ENCODE data around the gene HSD17B2.
A peak's percentile ranks its signal among the peaks of the same experiment; 100 is the strongest.

Gene HSD17B2

GRCh38 chr16:82019535-82019934 lies 15.5 kb upstream of the HSD17B2 start:
- DNase-seq (ENCODE audit: low spot score): no peak

GRCh38 chr16:82020051-82020450 lies 15.0 kb upstream of the HSD17B2 start:
- no peak for DNase-seq (ENCODE audit: low spot score)

GRCh38 chr16:82023206-82023605 lies 11.8 kb upstream of the HSD17B2 start:
- DNase-seq (ENCODE audit: low spot score): no peak

- no peak for DNase-seq (ENCODE audit: low spot score)
Observed at GRCh38 chr16:82024316-82024715, 10.7 kb upstream of the HSD17B2 start.

- DNase-seq (ENCODE audit: low spot score): no peak
Observed at GRCh38 chr16:82024883-82025282, 10.2 kb upstream of the HSD17B2 start.

- no peak for DNase-seq (ENCODE audit: low spot score)
Observed at GRCh38 chr16:82027629-82028064, 7.4 kb upstream of the HSD17B2 start.

GRCh38 chr16:82031116-82032084 lies 3.7 kb upstream of the HSD17B2 start:
- peak; percentile 69 for DNase-seq (ENCODE audit: low spot score)

- no peak for DNase-seq (ENCODE audit: low spot score)
Observed at GRCh38 chr16:82033006-82033405, 2.0 kb upstream of the HSD17B2 start.

- DNase-seq (ENCODE audit: low spot score): no peak
Observed at GRCh38 chr16:82033683-82034300, 1.3 kb upstream of the HSD17B2 start.

GRCh38 chr16:82037251-82037650 lies 2.2 kb downstream of the HSD17B2 start:
- DNase-seq (ENCODE audit: low spot score): no peak

- no peak for DNase-seq (ENCODE audit: low spot score)
Observed at GRCh38 chr16:82037666-82038065, 2.6 kb downstream of the HSD17B2 start.

- no peak for DNase-seq (ENCODE audit: low spot score)
Observed at GRCh38 chr16:82040296-82040695, 5.2 kb downstream of the HSD17B2 start.

- DNase-seq (ENCODE audit: low spot score): no peak
Observed at GRCh38 chr16:82041542-82041941, 6.5 kb downstream of the HSD17B2 start.

- no peak for DNase-seq (ENCODE audit: low spot score)
Observed at GRCh38 chr16:82042144-82042543, 7.1 kb downstream of the HSD17B2 start.

GRCh38 chr16:82042846-82043245 lies 7.8 kb downstream of the HSD17B2 start:
- DNase-seq (ENCODE audit: low spot score): no peak

- no peak for DNase-seq (ENCODE audit: low spot score)
Observed at GRCh38 chr16:82043680-82044584, 8.9 kb downstream of the HSD17B2 start.

- no peak for DNase-seq (ENCODE audit: low spot score)
Observed at GRCh38 chr16:82044585-82044911, 9.5 kb downstream of the HSD17B2 start.

GRCh38 chr16:82045465-82045864 lies 10.4 kb downstream of the HSD17B2 start:
- DNase-seq (ENCODE audit: low spot score): no peak

- DNase-seq (ENCODE audit: low spot score): no peak
Observed at GRCh38 chr16:82046541-82046940, 11.5 kb downstream of the HSD17B2 start.

- DNase-seq (ENCODE audit: low spot score): no peak
Observed at GRCh38 chr16:82046941-82047340, 11.9 kb downstream of the HSD17B2 start.

GRCh38 chr16:82047374-82047773 lies 12.3 kb downstream of the HSD17B2 start:
- no peak for DNase-seq (ENCODE audit: low spot score)

- no peak for DNase-seq (ENCODE audit: low spot score)
Observed at GRCh38 chr16:82047787-82048186, 12.7 kb downstream of the HSD17B2 start.

Data from RKO (cell line).